BE2C (cell line): ENCODE results near the gene DNLZ.

Experiments used
- DNase-seq: peaks from one replicate; pipeline ENCODE4 v3.0.0-alpha.2; 2020
- H3K27me3 ChIP-seq: fragments of 250-450 bp; sonication (Bioruptor Pico); 2 replicates; pipeline ENCODE4 v1.5.1; 2020; ENCODE audit warnings: mild to moderate bottlenecking
- H3K36me3 ChIP-seq: fragments of 250-450 bp; sonication (Bioruptor Pico); 2 replicates; pipeline ENCODE4 v1.5.1; 2020; ENCODE audit warnings: mild to moderate bottlenecking
- H3K4me1 ChIP-seq: fragments of 250-450 bp; sonication (Bioruptor Pico); 2 replicates; pipeline ENCODE4 v1.5.1; 2020
- H3K4me3 ChIP-seq: 2 replicates; pipeline ENCODE4 v1.5.1; 2011; ENCODE audit warnings: low read depth, low read length
- H3K9me3 ChIP-seq: fragments of 250-450 bp; sonication (Bioruptor Pico); 2 replicates; pipeline ENCODE4 v1.5.1; 2020
- CTCF ChIP-seq: IDR thresholded peaks from 2 replicates; pipeline ENCODE4 v1.5.1; 2012; ENCODE audit warnings: mild to moderate bottlenecking, low read depth, low read length

DNLZ gene

GRCh38 chr9:136348691-136349090 lies 14.9 kb downstream of the DNLZ start:
- Histone ChIP-seq H3K9me3 (no peaks in the 10 kb centered on the region; the same call in 1 of the 2 replicates), H3K4me1 (peaks cover 36% of the 10 kb centered on the region), H3K36me3 (peaks cover 3% of the 10 kb centered on the region; the same call in 1 of the 2 replicates), H3K4me3 (no peak overlapping the region), H3K27me3 (no peaks in the 10 kb centered on the region)
- peak; percentile 52 for DNase-seq
- no peak for TF ChIP-seq CTCF

GRCh38 chr9:136347472-136348256 lies 15.9 kb downstream of the DNLZ start:
- DNase-seq = peak; percentile 66
- TF ChIP-seq CTCF = no peak
- Histone ChIP-seq H3K36me3 (no peaks in the 10 kb centered on the region), H3K9me3 (no peaks in the 10 kb centered on the region; the same call in 1 of the 2 replicates), H3K27me3 (no peaks in the 10 kb centered on the region), H3K4me3 (no peak overlapping the region), H3K4me1 (peaks cover 41% of the 10 kb centered on the region)

GRCh38 chr9:136346927-136347465 lies 16.5 kb downstream of the DNLZ start:
- H3K27me3 ChIP-seq = no peaks in the 10 kb centered on the region
- H3K9me3 ChIP-seq = no peaks in the 10 kb centered on the region; the same call in 1 of the 2 replicates
- TF ChIP-seq CTCF = no peak
- no peak overlapping the region for H3K4me3 ChIP-seq
- no peaks in the 10 kb centered on the region for H3K36me3 ChIP-seq
- peaks cover 41% of the 10 kb centered on the region for H3K4me1 ChIP-seq
- no peak for DNase-seq

GRCh38 chr9:136346157-136346481 lies 17.4 kb downstream of the DNLZ start:
- Histone ChIP-seq H3K4me1 (peaks cover 41% of the 10 kb centered on the region), H3K4me3 (peak overlapping the region; percentile 29; the same call in 1 of the 2 replicates), H3K27me3 (no peaks in the 10 kb centered on the region), H3K9me3 (no peaks in the 10 kb centered on the region; the same call in 1 of the 2 replicates), H3K36me3 (peaks cover 1% of the 10 kb centered on the region)
- no peak for DNase-seq
- no peak for TF ChIP-seq CTCF

GRCh38 chr9:136345281-136346156 lies 18.0 kb downstream of the DNLZ start:
- Histone ChIP-seq H3K4me1 (peaks cover 41% of the 10 kb centered on the region), H3K9me3 (no peaks in the 10 kb centered on the region), H3K27me3 (no peaks in the 10 kb centered on the region), H3K4me3 (peak overlapping the region; percentile 29; the same call in 1 of the 2 replicates), H3K36me3 (peaks cover 6% of the 10 kb centered on the region)
- TF ChIP-seq CTCF = peak; percentile 35
- DNase-seq = peak; percentile 74
